ENCODE results near the gene CACNA1H.
"Not testable (repeated sequence)": the region's sequence is repeated elsewhere in the genome, so short reads cannot be mapped to it uniquely, and the experiment has no call there.

DNA sequence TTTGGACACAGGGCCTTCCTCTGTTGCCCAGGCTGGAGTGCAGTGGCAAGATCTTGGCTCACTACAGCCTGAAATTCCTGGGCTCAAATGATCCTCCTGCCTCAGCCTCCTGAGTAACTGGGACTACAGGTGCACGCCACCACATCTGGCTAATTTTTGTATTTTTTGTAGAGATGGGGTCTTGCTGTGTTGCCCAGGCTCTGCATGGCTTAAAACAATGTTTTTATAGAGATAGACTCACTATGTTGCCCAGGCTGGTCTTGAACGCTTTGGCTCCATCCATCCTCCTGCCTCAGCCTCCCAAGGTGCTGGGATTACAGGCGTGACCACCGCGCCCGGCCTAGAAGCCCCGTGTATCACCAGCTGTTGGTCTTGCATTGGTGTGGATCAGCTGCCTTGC is 116.5 kb downstream of the CACNA1H start:
- not testable (repeated sequence) for TF ChIP-seq POLR2AphosphoS5, EP300 (IDR thresholded peaks at IDR 0.05)
- TF ChIP-seq, protein P1, sequence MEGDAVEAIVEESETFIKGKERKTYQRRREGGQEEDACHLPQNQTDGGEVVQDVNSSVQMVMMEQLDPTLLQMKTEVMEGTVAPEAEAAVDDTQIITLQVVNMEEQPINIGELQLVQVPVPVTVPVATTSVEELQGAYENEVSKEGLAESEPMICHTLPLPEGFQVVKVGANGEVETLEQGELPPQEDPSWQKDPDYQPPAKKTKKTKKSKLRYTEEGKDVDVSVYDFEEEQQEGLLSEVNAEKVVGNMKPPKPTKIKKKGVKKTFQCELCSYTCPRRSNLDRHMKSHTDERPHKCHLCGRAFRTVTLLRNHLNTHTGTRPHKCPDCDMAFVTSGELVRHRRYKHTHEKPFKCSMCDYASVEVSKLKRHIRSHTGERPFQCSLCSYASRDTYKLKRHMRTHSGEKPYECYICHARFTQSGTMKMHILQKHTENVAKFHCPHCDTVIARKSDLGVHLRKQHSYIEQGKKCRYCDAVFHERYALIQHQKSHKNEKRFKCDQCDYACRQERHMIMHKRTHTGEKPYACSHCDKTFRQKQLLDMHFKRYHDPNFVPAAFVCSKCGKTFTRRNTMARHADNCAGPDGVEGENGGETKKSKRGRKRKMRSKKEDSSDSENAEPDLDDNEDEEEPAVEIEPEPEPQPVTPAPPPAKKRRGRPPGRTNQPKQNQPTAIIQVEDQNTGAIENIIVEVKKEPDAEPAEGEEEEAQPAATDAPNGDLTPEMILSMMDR (IDR thresholded peaks at IDR 0.05), result not testable (repeated sequence)
